ENCODE results near the gene XRCC4.
A peak's percentile ranks its signal among the peaks of the same experiment; 100 is the strongest.

The XRCC4 gene

DNA sequence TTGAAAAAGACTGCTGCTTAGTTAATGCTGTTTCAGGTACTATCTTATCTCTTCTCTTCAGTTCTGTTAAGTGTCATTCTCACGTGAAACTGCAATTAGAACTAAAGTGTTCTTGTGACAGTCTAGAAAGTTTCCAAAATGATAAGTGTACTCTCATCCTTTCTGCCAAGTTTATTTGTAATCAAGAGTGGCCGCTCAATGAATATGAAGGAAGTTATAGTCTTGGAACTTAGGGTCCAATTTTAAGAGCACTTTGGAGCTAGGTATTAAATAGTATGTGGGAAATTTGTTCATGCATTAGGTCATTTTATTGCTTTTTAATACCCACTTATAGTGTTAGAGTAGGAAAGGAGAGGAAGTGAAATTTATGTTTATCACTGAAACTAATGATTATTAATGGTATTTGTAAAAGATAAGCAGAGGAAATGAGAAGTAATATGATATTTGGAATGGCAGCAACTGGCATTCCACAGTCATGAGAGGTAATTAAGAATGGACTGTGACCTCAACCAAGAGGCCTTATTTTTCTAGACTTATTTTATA lies 20.4 kb downstream of the XRCC4 start (continued):
- TF ChIP-seq, protein P1, sequence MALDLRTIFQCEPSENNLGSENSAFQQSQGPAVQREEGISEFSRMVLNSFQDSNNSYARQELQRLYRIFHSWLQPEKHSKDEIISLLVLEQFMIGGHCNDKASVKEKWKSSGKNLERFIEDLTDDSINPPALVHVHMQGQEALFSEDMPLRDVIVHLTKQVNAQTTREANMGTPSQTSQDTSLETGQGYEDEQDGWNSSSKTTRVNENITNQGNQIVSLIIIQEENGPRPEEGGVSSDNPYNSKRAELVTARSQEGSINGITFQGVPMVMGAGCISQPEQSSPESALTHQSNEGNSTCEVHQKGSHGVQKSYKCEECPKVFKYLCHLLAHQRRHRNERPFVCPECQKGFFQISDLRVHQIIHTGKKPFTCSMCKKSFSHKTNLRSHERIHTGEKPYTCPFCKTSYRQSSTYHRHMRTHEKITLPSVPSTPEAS (tag by site-specific recombination; IDR thresholded peaks at IDR 0.05), result peak; percentile 67; the same call in 1 of the 2 replicates
- TF ChIP-seq BCL11B (tag by site-specific recombination; IDR thresholded peaks at IDR 0.05; ENCODE audit: low read depth), result peak; percentile 60; the same call in 1 of the 2 replicates
- peak; percentile 99 for TF ChIP-seq ZXDB (tag by site-specific recombination; IDR thresholded peaks at IDR 0.05)
- TF ChIP-seq, protein P2, sequence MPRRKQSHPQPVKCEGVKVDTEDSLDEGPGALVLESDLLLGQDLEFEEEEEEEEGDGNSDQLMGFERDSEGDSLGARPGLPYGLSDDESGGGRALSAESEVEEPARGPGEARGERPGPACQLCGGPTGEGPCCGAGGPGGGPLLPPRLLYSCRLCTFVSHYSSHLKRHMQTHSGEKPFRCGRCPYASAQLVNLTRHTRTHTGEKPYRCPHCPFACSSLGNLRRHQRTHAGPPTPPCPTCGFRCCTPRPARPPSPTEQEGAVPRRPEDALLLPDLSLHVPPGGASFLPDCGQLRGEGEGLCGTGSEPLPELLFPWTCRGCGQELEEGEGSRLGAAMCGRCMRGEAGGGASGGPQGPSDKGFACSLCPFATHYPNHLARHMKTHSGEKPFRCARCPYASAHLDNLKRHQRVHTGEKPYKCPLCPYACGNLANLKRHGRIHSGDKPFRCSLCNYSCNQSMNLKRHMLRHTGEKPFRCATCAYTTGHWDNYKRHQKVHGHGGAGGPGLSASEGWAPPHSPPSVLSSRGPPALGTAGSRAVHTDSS (tag by site-specific recombination; IDR thresholded peaks at IDR 0.05), result 0 out of 2 replicates have a peak, but pooled peaks have one; percentile 22
- peak; percentile 86 for TF ChIP-seq YY2 (tag by site-specific recombination; IDR thresholded peaks at IDR 0.05)
- TF ChIP-seq, protein P3, sequence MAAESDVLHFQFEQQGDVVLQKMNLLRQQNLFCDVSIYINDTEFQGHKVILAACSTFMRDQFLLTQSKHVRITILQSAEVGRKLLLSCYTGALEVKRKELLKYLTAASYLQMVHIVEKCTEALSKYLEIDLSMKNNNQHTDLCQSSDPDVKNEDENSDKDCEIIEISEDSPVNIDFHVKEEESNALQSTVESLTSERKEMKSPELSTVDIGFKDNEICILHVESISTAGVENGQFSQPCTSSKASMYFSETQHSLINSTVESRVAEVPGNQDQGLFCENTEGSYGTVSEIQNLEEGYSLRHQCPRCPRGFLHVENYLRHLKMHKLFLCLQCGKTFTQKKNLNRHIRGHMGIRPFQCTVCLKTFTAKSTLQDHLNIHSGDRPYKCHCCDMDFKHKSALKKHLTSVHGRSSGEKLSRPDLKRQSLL (tag by site-specific recombination; IDR thresholded peaks at IDR 0.05), result no peak
- TF ChIP-seq, protein P4, sequence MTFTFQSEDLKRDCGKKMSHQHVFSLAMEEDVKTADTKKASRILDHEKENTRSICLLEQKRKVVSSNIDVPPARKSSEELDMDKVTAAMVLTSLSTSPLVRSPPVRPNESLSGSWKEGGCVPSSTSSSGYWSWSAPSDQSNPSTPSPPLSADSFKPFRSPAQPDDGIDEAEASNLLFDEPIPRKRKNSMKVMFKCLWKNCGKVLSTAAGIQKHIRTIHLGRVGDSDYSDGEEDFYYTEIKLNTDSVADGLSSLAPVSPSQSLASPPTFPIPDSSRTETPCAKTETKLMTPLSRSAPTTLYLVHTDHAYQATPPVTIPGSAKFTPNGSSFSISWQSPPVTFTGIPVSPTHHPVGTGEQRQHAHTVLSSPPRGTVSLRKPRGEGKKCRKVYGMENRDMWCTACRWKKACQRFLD (tag by site-specific recombination; IDR thresholded peaks at IDR 0.05), result no peak
- TF ChIP-seq ZNF140 (tag by site-specific recombination; IDR thresholded peaks at IDR 0.05), result no peak
- TF ChIP-seq ZNF777 (tag by site-specific recombination; IDR thresholded peaks at IDR 0.05; ENCODE audit: borderline replicate concordance), result no peak
- 0 out of 2 replicates have a peak, but pooled peaks have one; percentile 53 for TF ChIP-seq KLF7 (tag by site-specific recombination; IDR thresholded peaks at IDR 0.05; ENCODE audit: borderline replicate concordance)
- no peak for TF ChIP-seq ZNF16 (tag by site-specific recombination; IDR thresholded peaks at IDR 0.05; ENCODE audit: low read depth)
- TF ChIP-seq ZNF174 (tag by site-specific recombination; IDR thresholded peaks at IDR 0.05), result peak; percentile 55; the same call in 1 of the 2 replicates
- TF ChIP-seq, protein P5, sequence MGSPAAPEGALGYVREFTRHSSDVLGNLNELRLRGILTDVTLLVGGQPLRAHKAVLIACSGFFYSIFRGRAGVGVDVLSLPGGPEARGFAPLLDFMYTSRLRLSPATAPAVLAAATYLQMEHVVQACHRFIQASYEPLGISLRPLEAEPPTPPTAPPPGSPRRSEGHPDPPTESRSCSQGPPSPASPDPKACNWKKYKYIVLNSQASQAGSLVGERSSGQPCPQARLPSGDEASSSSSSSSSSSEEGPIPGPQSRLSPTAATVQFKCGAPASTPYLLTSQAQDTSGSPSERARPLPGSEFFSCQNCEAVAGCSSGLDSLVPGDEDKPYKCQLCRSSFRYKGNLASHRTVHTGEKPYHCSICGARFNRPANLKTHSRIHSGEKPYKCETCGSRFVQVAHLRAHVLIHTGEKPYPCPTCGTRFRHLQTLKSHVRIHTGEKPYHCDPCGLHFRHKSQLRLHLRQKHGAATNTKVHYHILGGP (tag by site-specific recombination; IDR thresholded peaks at IDR 0.05), result peak; percentile 83
- TF ChIP-seq ZBTB7A (tag by site-specific recombination; IDR thresholded peaks at IDR 0.05; ENCODE audit: low read depth), result peak; percentile 85; the same call in 1 of the 2 replicates
- TF ChIP-seq HOXC10 (CRISPR knock-in tag; IDR thresholded peaks at IDR 0.05), result no peak
- peak; percentile 96 for TF ChIP-seq ZNF24 (tag by site-specific recombination; IDR thresholded peaks at IDR 0.05)
- TF ChIP-seq ZNF223 (tag by site-specific recombination; IDR thresholded peaks at IDR 0.05), result no peak
- TF ChIP-seq ZNF202 (tag by site-specific recombination; IDR thresholded peaks at IDR 0.05; ENCODE audit: borderline replicate concordance), result no peak
- TF ChIP-seq ZNF658 (tag by site-specific recombination; IDR thresholded peaks at IDR 0.05), result no peak
- no peak for TF ChIP-seq ZNF48 (tag by site-specific recombination; IDR thresholded peaks at IDR 0.05)
- TF ChIP-seq, protein P6, sequence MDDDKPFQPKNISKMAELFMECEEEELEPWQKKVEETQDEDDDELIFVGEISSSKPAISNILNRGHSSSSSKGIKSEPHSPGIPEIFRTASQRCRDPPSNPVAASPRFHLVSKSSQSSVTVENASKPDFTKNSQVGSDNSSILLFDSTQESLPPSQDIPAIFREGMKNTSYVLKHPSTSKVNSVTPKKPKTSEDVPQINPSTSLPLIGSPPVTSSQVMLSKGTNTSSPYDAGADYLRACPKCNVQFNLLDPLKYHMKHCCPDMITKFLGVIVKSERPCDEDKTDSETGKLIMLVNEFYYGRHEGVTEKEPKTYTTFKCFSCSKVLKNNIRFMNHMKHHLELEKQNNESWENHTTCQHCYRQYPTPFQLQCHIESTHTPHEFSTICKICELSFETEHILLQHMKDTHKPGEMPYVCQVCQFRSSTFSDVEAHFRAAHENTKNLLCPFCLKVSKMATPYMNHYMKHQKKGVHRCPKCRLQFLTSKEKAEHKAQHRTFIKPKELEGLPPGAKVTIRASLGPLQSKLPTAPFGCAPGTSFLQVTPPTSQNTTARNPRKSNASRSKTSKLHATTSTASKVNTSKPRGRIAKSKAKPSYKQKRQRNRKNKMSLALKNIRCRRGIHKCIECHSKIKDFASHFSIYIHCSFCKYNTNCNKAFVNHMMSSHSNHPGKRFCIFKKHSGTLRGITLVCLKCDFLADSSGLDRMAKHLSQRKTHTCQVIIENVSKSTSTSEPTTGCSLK (tag by site-specific recombination; IDR thresholded peaks at IDR 0.05), result no peak
- TF ChIP-seq ZNF133 (tag by site-specific recombination; IDR thresholded peaks at IDR 0.05), result no peak
- TF ChIP-seq, protein P7, sequence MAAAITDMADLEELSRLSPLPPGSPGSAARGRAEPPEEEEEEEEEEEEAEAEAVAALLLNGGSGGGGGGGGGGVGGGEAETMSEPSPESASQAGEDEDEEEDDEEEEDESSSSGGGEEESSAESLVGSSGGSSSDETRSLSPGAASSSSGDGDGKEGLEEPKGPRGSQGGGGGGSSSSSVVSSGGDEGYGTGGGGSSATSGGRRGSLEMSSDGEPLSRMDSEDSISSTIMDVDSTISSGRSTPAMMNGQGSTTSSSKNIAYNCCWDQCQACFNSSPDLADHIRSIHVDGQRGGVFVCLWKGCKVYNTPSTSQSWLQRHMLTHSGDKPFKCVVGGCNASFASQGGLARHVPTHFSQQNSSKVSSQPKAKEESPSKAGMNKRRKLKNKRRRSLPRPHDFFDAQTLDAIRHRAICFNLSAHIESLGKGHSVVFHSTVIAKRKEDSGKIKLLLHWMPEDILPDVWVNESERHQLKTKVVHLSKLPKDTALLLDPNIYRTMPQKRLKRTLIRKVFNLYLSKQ (tag by site-specific recombination; IDR thresholded peaks at IDR 0.05; ENCODE audit: borderline replicate concordance), result no peak
- TF ChIP-seq ZNF302 (tag by site-specific recombination; IDR thresholded peaks at IDR 0.05; ENCODE audit: low read depth), result no peak
- TF ChIP-seq IKZF3 (tag by site-specific recombination; IDR thresholded peaks at IDR 0.05), result peak; percentile 90
- no peak for TF ChIP-seq REPIN1 (tag by site-specific recombination; IDR thresholded peaks at IDR 0.05; ENCODE audit: low read depth)
- TF ChIP-seq ZBTB48 (tag by site-specific recombination; IDR thresholded peaks at IDR 0.05), result peak; percentile 51; the same call in 1 of the 2 replicates
- no peak for TF ChIP-seq ZNF155 (tag by site-specific recombination; IDR thresholded peaks at IDR 0.05)
- peak; percentile 99 for TF ChIP-seq ZNF843 (tag by site-specific recombination; IDR thresholded peaks at IDR 0.05)
- no peak for TF ChIP-seq ZNF560 (tag by site-specific recombination; IDR thresholded peaks at IDR 0.05; ENCODE audit: borderline replicate concordance)
